Prostate gland (tissue), 2 donors: ENCODE data around the gene CMPK2. TPM values are rescaled to one million over a fixed set of nuclear protein-coding genes. Genes with fewer than 3 reads are reported as not detected.
A peak's percentile ranks its signal among the peaks of the same experiment; 100 is the strongest.

Experiments
- DNase-seq: peaks from one replicate; pipeline ENCODE4 v3.0.0-alpha.2; 2019; ENCODE audit warnings: low spot score
- H3K27ac ChIP-seq, 2 donors: fragments of 200-600 bp; sonication (generic); 2 replicates each; pipeline ENCODE4 v1.5.1; 2017 to 2019
- H3K27me3 ChIP-seq: fragments of 200-600 bp; sonication (generic); replicated peaks from 2 replicates; pipeline ENCODE4 v1.5.1; 2019; ENCODE audit not compliant: insufficient read depth
- H3K36me3 ChIP-seq, 2 donors: fragments of 200-600 bp; sonication (generic); 1 replicate in 1 of 2; 2 replicates in 1 of 2; pipeline versions ENCODE4 v1.5.1 to v1.8.1; 2017 to 2019
- H3K4me1 ChIP-seq: fragments of 200-600 bp; sonication (generic); replicated peaks from 2 replicates; pipeline ENCODE4 v1.5.1; 2019
- H3K4me3 ChIP-seq, 2 donors: fragments of 200-600 bp; sonication (generic); 2 replicates each; pipeline ENCODE4 v1.5.1; 2017 to 2019
- H3K9me3 ChIP-seq: fragments of 200-600 bp; sonication (generic); 2 replicates; pipeline ENCODE4 v1.5.1; 2017
- CTCF ChIP-seq, 4 experiments: fragments of 200-600 bp in 2 of 4; fragments of 450-650 bp in 2 of 4; sonication (generic) in 2 of 4; IDR thresholded peaks; 1 replicate in 3 of 4; 2 replicates in 1 of 4; pipeline ENCODE4 v1.5.1; 2016 to 2019; ENCODE audit warnings: antibody characterized with exemption in 4 of 4, mild to moderate bottlenecking in 2 of 4, moderate library complexity in 2 of 4
- POLR2A ChIP-seq: fragments of 450-650 bp; IDR thresholded peaks from one replicate; pipeline ENCODE4 v1.6.1; 2016; ENCODE audit warnings: antibody characterized with exemption, mild to moderate bottlenecking
- POLR2AphosphoS5 ChIP-seq: sonication (generic); formaldehyde crosslinking; IDR thresholded peaks from one replicate; pipeline ENCODE4 v1.6.1; 2017; ENCODE audit warnings: antibody characterized with exemption
- WGBS: methylation state at CpG from one replicate; pipeline ENCODE4 v1.1.5; 2018; 5-methylcytosine and 5-hydroxymethylcytosine counted together
- intact Hi-C: fragments of 100-400 bp; cut with DNase I; formaldehyde crosslinking; loops from one replicate; pipeline ENCODE4 v1.14.2; 2022
- total RNA-seq, 2 donors: library from RNA; depleted of rRNA; stranded (reverse); fragments of >200 nt; gene quantifications; one replicate each; pipeline ENCODE4 v1.1.0, GENCODE V29; 2016

The CMPK2 gene
- total RNA-seq, 2 donors from 2014 or later, result 13.4 to 13.7 TPM

GRCh38 chr2:6827566-6828298 lies 38.0 kb downstream of the CMPK2 start:
- no peak for TF ChIP-seq POLR2A
- no peak for TF ChIP-seq CTCF (IDR thresholded peaks at IDR 0.05)
- no peak for TF ChIP-seq POLR2AphosphoS5
- intact Hi-C loops, result no loop called here
- Histone ChIP-seq H3K27me3 (no peaks in the 10 kb centered on the region), H3K36me3 (no peaks in the 10 kb centered on the region), H3K9me3 (no peaks in the 10 kb centered on the region), H3K4me3 (no peak overlapping the region), H3K4me1 (no peaks in the 10 kb centered on the region), H3K27ac (no peak overlapping the region)
- DNase-seq, result no peak
- 54% methylated on average over 5 of the region's 5 CpGs for WGBS

GRCh38 chr2:6826081-6826913 lies 39.4 kb downstream of the CMPK2 start:
- Histone ChIP-seq H3K36me3 (no peaks in the 10 kb centered on the region), H3K27ac (no peak overlapping the region), H3K4me3 (no peak overlapping the region), H3K9me3 (no peaks in the 10 kb centered on the region), H3K27me3 (no peaks in the 10 kb centered on the region), H3K4me1 (no peaks in the 10 kb centered on the region)
- intact Hi-C loops, result no loop called here
- peak; percentile 11 for DNase-seq
- TF ChIP-seq CTCF (IDR thresholded peaks at IDR 0.05) (peak in 3 of 4 experiments; percentile 31 to 41 (median 37)), POLR2A (no peak)
- WGBS, result 70% methylated on average over 4 of the region's 4 CpGs

- intact Hi-C loops, result no loop called here
- WGBS, result 61% methylated on average over 3 of the region's 3 CpGs
- no peaks in the 10 kb centered on the region for H3K36me3 ChIP-seq
- no peak for TF ChIP-seq POLR2A
- no peak for TF ChIP-seq POLR2AphosphoS5
- no peak for TF ChIP-seq CTCF (IDR thresholded peaks at IDR 0.05)
- H3K9me3 ChIP-seq, result no peaks in the 10 kb centered on the region
- no peaks in the 10 kb centered on the region for H3K27me3 ChIP-seq
- no peak for DNase-seq
- no peak overlapping the region for H3K4me3 ChIP-seq
- no peak overlapping the region for H3K27ac ChIP-seq
- no peaks in the 10 kb centered on the region for H3K4me1 ChIP-seq
These were observed 40.7 kb downstream of the CMPK2 start for GRCh38 chr2:6824962-6825361.

- intact Hi-C loops, result no loop called here
- no peaks in the 10 kb centered on the region for H3K27me3 ChIP-seq
- no peak overlapping the region for H3K27ac ChIP-seq
- H3K4me3 ChIP-seq, result no peak overlapping the region
- H3K4me1 ChIP-seq, result no peaks in the 10 kb centered on the region
- WGBS, result 33% methylated on average over 5 of the region's 5 CpGs
- no peaks in the 10 kb centered on the region for H3K36me3 ChIP-seq
- no peaks in the 10 kb centered on the region for H3K9me3 ChIP-seq
- DNase-seq, result no peak
- TF ChIP-seq POLR2A, result no peak
- TF ChIP-seq POLR2AphosphoS5, result no peak
These were observed 42.6 kb downstream of the CMPK2 start for GRCh38 chr2:6823111-6823510.

GRCh38 chr2:6822406-6822805 lies 43.3 kb downstream of the CMPK2 start:
- TF ChIP-seq CTCF (IDR thresholded peaks at IDR 0.05) (no peak), POLR2A (no peak), POLR2AphosphoS5 (no peak)
- intact Hi-C loops, result no loop called here
- Histone ChIP-seq H3K27ac (no peak overlapping the region), H3K4me3 (no peak overlapping the region), H3K27me3 (no peaks in the 10 kb centered on the region), H3K36me3 (no peaks in the 10 kb centered on the region), H3K4me1 (no peaks in the 10 kb centered on the region), H3K9me3 (no peaks in the 10 kb centered on the region)
- 29% methylated on average over 3 of the region's 3 CpGs for WGBS
- DNase-seq, result no peak
